WTC11 (cell line): ENCODE measurements around the gene TMEM120A. TPM values are rescaled to one million over a fixed set of nuclear protein-coding genes. Genes with fewer than 3 reads are reported as not detected.

ENCODE experiments used
- ATAC-seq: fragments of 200-7000 bp; cut with Tn5 transposase; 2 replicates; pipeline ENCODE4 v1.10.0; 2021; ENCODE audit warnings: mild to moderate bottlenecking, moderate library complexity
- CTCF ChIA-PET: fragments of 300-600 bp; sonication (Branson Sonifier 250); formaldehyde crosslinking; loops from one replicate; lab custom pipeline; 2021; ENCODE audit warnings: antibody characterized with exemption; lab: Charles Lee
- POLR2A ChIA-PET: fragments of 350-600 bp; sonication (Branson Sonifier 250); formaldehyde crosslinking; loops from one replicate; lab custom pipeline; 2021; ENCODE audit warnings: antibody characterized with exemption; lab: Charles Lee
- DNase-seq: peaks from one replicate; pipeline ENCODE4 v3.0.0; 2021; ENCODE audit warnings: low spot score
- H3K27ac Mint-ChIP-seq: 2 replicates; pipeline ENCODE4 v1.8.0; 2021; ENCODE audit warnings: mixed read lengths
- H3K27me3 Mint-ChIP-seq: 2 replicates; pipeline ENCODE4 v1.8.0; 2021; ENCODE audit warnings: low read depth, mild to moderate bottlenecking, moderate library complexity, mixed read lengths
- H3K36me3 Mint-ChIP-seq: 2 replicates; pipeline ENCODE4 v1.8.0; 2021; ENCODE audit warnings: mixed read lengths
- H3K4me1 Mint-ChIP-seq: 2 replicates; pipeline ENCODE4 v1.8.0; 2022; ENCODE audit warnings: mixed read lengths
- H3K4me3 Mint-ChIP-seq: 2 replicates; pipeline ENCODE4 v1.8.0; 2021; ENCODE audit warnings: mild to moderate bottlenecking, moderate library complexity, mixed read lengths
- H3K9me3 Mint-ChIP-seq: 2 replicates; pipeline ENCODE4 v1.8.0; 2021; ENCODE audit warnings: mixed read lengths
- CBFB ChIP-seq: sonication (generic); formaldehyde crosslinking; IDR thresholded peaks from 2 replicates; pipeline ENCODE4 v1.8.1; 2022; ENCODE audit warnings: mild to moderate bottlenecking, low read depth, missing genetic modification reagents
- CREB1 ChIP-seq: sonication (generic); formaldehyde crosslinking; IDR thresholded peaks from 2 replicates; pipeline ENCODE4 v1.8.0; 2023; ENCODE audit warnings: mild to moderate bottlenecking, missing genetic modification reagents
- ESRRA ChIP-seq: sonication (generic); formaldehyde crosslinking; IDR thresholded peaks from 2 replicates; pipeline ENCODE4 v1.8.1; 2022; ENCODE audit warnings: mild to moderate bottlenecking, missing genetic modification reagents, borderline replicate concordance
- FOXP1 ChIP-seq: sonication (generic); formaldehyde crosslinking; IDR thresholded peaks from 2 replicates; pipeline ENCODE4 v1.8.0; 2022; ENCODE audit warnings: missing genetic modification reagents, mild to moderate bottlenecking, moderate library complexity, borderline replicate concordance
- GABPB1 ChIP-seq: sonication (generic); formaldehyde crosslinking; IDR thresholded peaks from 2 replicates; pipeline ENCODE4 v1.8.1; 2023; ENCODE audit warnings: mild to moderate bottlenecking, missing genetic modification reagents
- KAT7 ChIP-seq: sonication (generic); formaldehyde crosslinking; IDR thresholded peaks from 2 replicates; pipeline ENCODE4 v1.8.1; 2023; ENCODE audit warnings: missing genetic modification reagents, mild to moderate bottlenecking, borderline replicate concordance
- MXD4 ChIP-seq: fragments of 250-450 bp; sonication (Bioruptor Pico); IDR thresholded peaks from 2 replicates; pipeline ENCODE4 v1.8.0; 2021; ENCODE audit warnings: mild to moderate bottlenecking, moderate library complexity, borderline replicate concordance
- NR2C2 ChIP-seq: sonication (generic); formaldehyde crosslinking; IDR thresholded peaks from 2 replicates; pipeline ENCODE4 v1.8.0; 2022; ENCODE audit warnings: mild to moderate bottlenecking, missing genetic modification reagents
- NR3C1 ChIP-seq: sonication (generic); formaldehyde crosslinking; conservative IDR thresholded peaks from 2 replicates; pipeline ENCODE4 v1.8.1; 2023; ENCODE audit warnings: low read depth, mild to moderate bottlenecking, missing genetic modification reagents
- RORB ChIP-seq: fragments of 250-450 bp; sonication (Bioruptor Pico); IDR thresholded peaks from 2 replicates; pipeline ENCODE4 v1.9.0; 2021; ENCODE audit warnings: mild to moderate bottlenecking
- SMAD3 ChIP-seq: sonication (generic); formaldehyde crosslinking; IDR thresholded peaks from 2 replicates; pipeline ENCODE4 v1.8.0; 2022; ENCODE audit warnings: missing genetic modification reagents, mild to moderate bottlenecking, borderline replicate concordance
- SOX15 ChIP-seq: fragments of 250-450 bp; sonication (Bioruptor Pico); IDR thresholded peaks from 2 replicates; pipeline ENCODE4 v1.9.0; 2021; ENCODE audit warnings: mild to moderate bottlenecking
- SP1 ChIP-seq: sonication (generic); formaldehyde crosslinking; conservative IDR thresholded peaks from 2 replicates; pipeline ENCODE4 v1.8.1; 2022; ENCODE audit warnings: missing genetic modification reagents
- TEAD1 ChIP-seq: sonication (generic); formaldehyde crosslinking; IDR thresholded peaks from 2 replicates; pipeline ENCODE4 v1.8.0; 2022; ENCODE audit warnings: mild to moderate bottlenecking, missing genetic modification reagents
- ZNF232 ChIP-seq: sonication (generic); formaldehyde crosslinking; IDR thresholded peaks from 2 replicates; pipeline ENCODE4 v1.8.0; 2022; ENCODE audit warnings: mild to moderate bottlenecking, missing genetic modification reagents
- ZNF396 ChIP-seq: fragments of 250-450 bp; sonication (Bioruptor Pico); IDR thresholded peaks from 2 replicates; pipeline ENCODE4 v1.8.0; 2021; ENCODE audit warnings: mild to moderate bottlenecking, moderate library complexity, borderline replicate concordance
- ZNF423 ChIP-seq: fragments of 250-450 bp; sonication (Bioruptor Pico); IDR thresholded peaks from 2 replicates; pipeline ENCODE4 v2.1.2; 2022; ENCODE audit warnings: mild to moderate bottlenecking, moderate library complexity
- total RNA-seq: library from RNA; stranded (reverse); gene quantifications from 3 replicates; pipeline ENCODE4 v1.2.3, GENCODE V29; 2021
- TF ChIP-seq, protein P1 (sequence below): sonication (generic); formaldehyde crosslinking; IDR thresholded peaks from 2 replicates; pipeline ENCODE4 v1.8.0; 2022; ENCODE audit warnings: mild to moderate bottlenecking, missing genetic modification reagents
- TF ChIP-seq, protein P2 (sequence below): sonication (generic); formaldehyde crosslinking; IDR thresholded peaks from 2 replicates; pipeline ENCODE4 v1.8.0; 2022; ENCODE audit warnings: mild to moderate bottlenecking, missing genetic modification reagents
- TF ChIP-seq, protein P3 (sequence below): sonication (generic); formaldehyde crosslinking; IDR thresholded peaks from 2 replicates; pipeline ENCODE4 v1.8.1; 2022; ENCODE audit warnings: missing genetic modification reagents, borderline replicate concordance

TMEM120A gene
- total RNA-seq, 1 experiment from 2014 or later, result 21.9 TPM

DNA sequence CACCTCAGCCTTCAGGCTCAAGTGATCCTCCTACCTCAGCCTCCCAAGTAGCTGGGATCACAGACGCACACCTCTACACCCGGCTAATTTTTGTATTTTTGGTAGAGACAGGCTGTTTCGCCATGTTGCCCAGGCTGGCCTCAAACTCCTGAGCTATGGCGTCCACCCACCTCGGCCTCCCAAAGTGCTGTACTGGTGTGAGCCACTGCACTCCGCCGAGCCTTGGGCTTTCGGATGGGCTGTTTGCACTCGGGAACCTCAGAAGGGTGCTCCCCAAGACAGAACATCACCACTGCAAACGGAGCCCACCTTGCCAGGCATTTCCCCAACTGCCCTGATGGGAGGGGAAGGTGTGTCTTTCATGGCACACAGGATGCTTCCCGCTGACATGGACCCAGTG, 27.3 kb downstream of the TMEM120A start:
- H3K9me3 Mint-ChIP-seq, result no peaks in the 10 kb centered on the region
- H3K27ac Mint-ChIP-seq, result peak overlapping the region; percentile 36; the same call in 1 of the 2 replicates
- peaks cover 9% of the 10 kb centered on the region for H3K36me3 Mint-ChIP-seq
- H3K27me3 Mint-ChIP-seq, result no peaks in the 10 kb centered on the region; the same call in 1 of the 2 replicates
- no peak overlapping the region for H3K4me3 Mint-ChIP-seq
- no peaks in the 10 kb centered on the region for H3K4me1 Mint-ChIP-seq
- DNase-seq (no peak), ATAC-seq (no peak)
- POLR2A ChIA-PET, result no interaction called here
- CTCF ChIA-PET, result interaction anchor here (1.3 to 1.4 kb wide), 2 partner anchors 53 to 101 kb away, joined by 4 read pairs; no protein-coding TSS in a partner anchor
- no peak for TF ChIP-seq NR2C2

DNA sequence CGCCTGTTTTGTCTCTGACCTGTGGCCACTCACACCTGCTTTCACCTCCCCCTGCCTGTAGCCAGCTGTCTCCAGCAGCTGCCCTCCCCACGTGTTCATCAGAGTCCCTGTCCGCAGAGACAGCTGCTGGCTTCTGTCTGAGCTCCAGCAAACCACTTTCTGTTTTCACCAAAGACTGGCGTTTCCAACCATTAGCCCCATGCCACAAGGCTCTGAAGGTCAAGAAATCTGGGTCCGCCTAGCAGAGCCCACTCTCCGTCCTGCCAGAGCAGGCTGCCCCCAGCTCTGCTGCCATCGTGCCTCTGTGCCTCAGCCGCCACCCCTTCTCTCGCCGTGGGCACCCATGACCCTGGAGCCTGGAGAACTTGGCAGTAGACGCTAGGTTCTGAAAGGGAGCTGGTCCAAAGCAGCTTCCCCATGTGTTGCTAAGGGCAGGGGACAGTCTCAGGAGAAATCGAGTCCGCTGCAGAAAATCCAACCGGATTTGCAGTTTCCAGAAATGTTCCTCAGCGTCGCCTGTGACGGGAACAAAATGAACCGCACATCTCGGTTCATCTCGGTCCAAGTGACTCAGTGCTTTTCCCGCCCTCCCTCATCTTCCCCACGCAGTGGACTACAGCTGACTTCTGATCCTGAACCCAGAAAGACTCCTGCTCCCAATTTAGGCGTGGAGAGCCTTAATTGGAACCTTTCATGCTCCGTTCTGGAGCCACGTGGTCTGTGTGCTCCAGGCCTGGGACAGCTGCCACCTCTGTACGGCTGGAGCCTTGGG, 28.0 kb downstream of the TMEM120A start:
- no peak for ATAC-seq
- H3K9me3 Mint-ChIP-seq, result no peaks in the 10 kb centered on the region
- no peak overlapping the region for H3K4me3 Mint-ChIP-seq
- TF ChIP-seq KAT7 (CRISPR knock-in tag) (no peak), SMAD3 (CRISPR knock-in tag) (no peak), RORB (CRISPR knock-in tag) (no peak), TEAD1 (CRISPR knock-in tag) (no peak)
- peaks cover 13% of the 10 kb centered on the region for H3K36me3 Mint-ChIP-seq
- no peak for DNase-seq
- H3K27ac Mint-ChIP-seq, result peak overlapping the region; percentile 53
- ChIA-PET CTCF (interaction anchor here (0.5 to 1.3 kb wide), 4 partner anchors 9 to 100 kb away, joined by 3 to 4 read pairs (median 4); no protein-coding TSS in a partner anchor), POLR2A (no interaction called here)
- H3K4me1 Mint-ChIP-seq, result no peaks in the 10 kb centered on the region
- no peaks in the 10 kb centered on the region; the same call in 1 of the 2 replicates for H3K27me3 Mint-ChIP-seq

DNA sequence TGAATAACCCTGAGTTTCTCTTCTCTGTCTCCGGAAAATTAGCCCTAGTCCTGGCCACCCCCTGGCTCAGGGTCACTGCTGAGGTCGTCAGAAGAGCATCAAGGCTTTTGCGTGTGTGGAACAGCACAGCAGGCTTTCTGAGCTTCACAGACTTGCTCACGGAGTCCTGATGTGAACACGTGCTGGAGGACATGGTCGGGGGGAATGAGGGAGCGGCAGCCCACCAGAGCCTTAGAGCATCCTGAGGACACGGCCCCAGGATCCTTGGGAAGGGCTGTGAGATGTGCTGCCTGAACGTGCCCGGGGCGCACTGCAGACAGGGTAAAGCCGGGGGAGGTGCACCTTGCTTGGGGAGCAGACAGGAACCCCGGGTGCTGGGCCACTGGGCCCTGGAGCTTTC, 28.8 kb downstream of the TMEM120A start:
- no peak overlapping the region for H3K4me3 Mint-ChIP-seq
- H3K36me3 Mint-ChIP-seq, result peaks cover 15% of the 10 kb centered on the region
- no peak for ATAC-seq
- H3K27me3 Mint-ChIP-seq, result no peaks in the 10 kb centered on the region; the same call in 1 of the 2 replicates
- H3K4me1 Mint-ChIP-seq, result no peaks in the 10 kb centered on the region
- DNase-seq, result no peak
- ChIA-PET CTCF (interaction anchor here (0.5 to 1.3 kb wide), 4 partner anchors 8 to 99 kb away, joined by 3 to 4 read pairs (median 4); no protein-coding TSS in a partner anchor), POLR2A (no interaction called here)
- peak overlapping the region; percentile 50 for H3K27ac Mint-ChIP-seq
- TF ChIP-seq, protein P1, sequence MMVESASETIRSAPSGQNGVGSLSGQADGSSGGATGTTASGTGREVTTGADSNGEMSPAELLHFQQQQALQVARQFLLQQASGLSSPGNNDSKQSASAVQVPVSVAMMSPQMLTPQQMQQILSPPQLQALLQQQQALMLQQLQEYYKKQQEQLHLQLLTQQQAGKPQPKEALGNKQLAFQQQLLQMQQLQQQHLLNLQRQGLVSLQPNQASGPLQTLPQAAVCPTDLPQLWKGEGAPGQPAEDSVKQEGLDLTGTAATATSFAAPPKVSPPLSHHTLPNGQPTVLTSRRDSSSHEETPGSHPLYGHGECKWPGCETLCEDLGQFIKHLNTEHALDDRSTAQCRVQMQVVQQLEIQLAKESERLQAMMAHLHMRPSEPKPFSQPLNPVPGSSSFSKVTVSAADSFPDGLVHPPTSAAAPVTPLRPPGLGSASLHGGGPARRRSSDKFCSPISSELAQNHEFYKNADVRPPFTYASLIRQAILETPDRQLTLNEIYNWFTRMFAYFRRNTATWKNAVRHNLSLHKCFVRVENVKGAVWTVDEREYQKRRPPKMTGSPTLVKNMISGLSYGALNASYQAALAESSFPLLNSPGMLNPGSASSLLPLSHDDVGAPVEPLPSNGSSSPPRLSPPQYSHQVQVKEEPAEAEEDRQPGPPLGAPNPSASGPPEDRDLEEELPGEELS (CRISPR knock-in tag), result no peak
- TF ChIP-seq NR3C1 (CRISPR knock-in tag) (no peak), CREB1 (CRISPR knock-in tag) (no peak), ESRRA (no peak), ZNF423 (no peak), MXD4 (CRISPR knock-in tag) (no peak), SP1 (no peak), SOX15 (CRISPR knock-in tag) (no peak), GABPB1 (CRISPR knock-in tag) (no peak), FOXP1 (CRISPR knock-in tag) (no peak), ZNF396 (CRISPR knock-in tag) (no peak), TEAD1 (CRISPR knock-in tag) (no peak), ZNF232 (CRISPR knock-in tag) (no peak), CBFB (CRISPR knock-in tag) (no peak)
- TF ChIP-seq, protein P2, sequence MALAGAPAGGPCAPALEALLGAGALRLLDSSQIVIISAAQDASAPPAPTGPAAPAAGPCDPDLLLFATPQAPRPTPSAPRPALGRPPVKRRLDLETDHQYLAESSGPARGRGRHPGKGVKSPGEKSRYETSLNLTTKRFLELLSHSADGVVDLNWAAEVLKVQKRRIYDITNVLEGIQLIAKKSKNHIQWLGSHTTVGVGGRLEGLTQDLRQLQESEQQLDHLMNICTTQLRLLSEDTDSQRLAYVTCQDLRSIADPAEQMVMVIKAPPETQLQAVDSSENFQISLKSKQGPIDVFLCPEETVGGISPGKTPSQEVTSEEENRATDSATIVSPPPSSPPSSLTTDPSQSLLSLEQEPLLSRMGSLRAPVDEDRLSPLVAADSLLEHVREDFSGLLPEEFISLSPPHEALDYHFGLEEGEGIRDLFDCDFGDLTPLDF (CRISPR knock-in tag), result no peak
- TF ChIP-seq, protein P3, sequence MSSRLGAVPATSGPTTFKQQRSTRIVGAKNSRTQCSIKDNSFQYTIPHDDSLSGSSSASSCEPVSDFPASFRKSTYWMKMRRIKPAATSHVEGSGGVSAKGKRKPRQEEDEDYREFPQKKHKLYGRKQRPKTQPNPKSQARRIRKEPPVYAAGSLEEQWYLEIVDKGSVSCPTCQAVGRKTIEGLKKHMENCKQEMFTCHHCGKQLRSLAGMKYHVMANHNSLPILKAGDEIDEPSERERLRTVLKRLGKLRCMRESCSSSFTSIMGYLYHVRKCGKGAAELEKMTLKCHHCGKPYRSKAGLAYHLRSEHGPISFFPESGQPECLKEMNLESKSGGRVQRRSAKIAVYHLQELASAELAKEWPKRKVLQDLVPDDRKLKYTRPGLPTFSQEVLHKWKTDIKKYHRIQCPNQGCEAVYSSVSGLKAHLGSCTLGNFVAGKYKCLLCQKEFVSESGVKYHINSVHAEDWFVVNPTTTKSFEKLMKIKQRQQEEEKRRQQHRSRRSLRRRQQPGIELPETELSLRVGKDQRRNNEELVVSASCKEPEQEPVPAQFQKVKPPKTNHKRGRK (CRISPR knock-in tag), result no peak
- no peaks in the 10 kb centered on the region for H3K9me3 Mint-ChIP-seq
